Gastroesophageal sphincter (tissue), 3 donors: Measurements from ENCODE around the gene CPEB1.

Experiments
- POLR2A ChIP-seq, 2 donors: fragments of 450-650 bp; IDR thresholded peaks; one replicate each; pipeline ENCODE4 v1.6.1; 2017; ENCODE audit warnings: antibody characterized with exemption in 2 of 2, mild to moderate bottlenecking in 2 of 2, moderate library complexity in 1 of 2
- POLR2AphosphoS5 ChIP-seq: sonication (generic); formaldehyde crosslinking; IDR thresholded peaks from one replicate; pipeline ENCODE4 v1.6.1; 2017; ENCODE audit warnings: antibody characterized with exemption
- TF ChIP-seq, protein P1 (sequence below), 4 experiments: fragments of 200-600 bp in 2 of 4; fragments of 450-650 bp in 2 of 4; sonication (generic) in 1 of 4; IDR thresholded peaks; one replicate each; pipeline ENCODE4 v1.5.1; 2017 to 2019; ENCODE audit warnings: antibody characterized with exemption in 4 of 4, mild to moderate bottlenecking in 2 of 4, moderate library complexity in 2 of 4

DNA sequence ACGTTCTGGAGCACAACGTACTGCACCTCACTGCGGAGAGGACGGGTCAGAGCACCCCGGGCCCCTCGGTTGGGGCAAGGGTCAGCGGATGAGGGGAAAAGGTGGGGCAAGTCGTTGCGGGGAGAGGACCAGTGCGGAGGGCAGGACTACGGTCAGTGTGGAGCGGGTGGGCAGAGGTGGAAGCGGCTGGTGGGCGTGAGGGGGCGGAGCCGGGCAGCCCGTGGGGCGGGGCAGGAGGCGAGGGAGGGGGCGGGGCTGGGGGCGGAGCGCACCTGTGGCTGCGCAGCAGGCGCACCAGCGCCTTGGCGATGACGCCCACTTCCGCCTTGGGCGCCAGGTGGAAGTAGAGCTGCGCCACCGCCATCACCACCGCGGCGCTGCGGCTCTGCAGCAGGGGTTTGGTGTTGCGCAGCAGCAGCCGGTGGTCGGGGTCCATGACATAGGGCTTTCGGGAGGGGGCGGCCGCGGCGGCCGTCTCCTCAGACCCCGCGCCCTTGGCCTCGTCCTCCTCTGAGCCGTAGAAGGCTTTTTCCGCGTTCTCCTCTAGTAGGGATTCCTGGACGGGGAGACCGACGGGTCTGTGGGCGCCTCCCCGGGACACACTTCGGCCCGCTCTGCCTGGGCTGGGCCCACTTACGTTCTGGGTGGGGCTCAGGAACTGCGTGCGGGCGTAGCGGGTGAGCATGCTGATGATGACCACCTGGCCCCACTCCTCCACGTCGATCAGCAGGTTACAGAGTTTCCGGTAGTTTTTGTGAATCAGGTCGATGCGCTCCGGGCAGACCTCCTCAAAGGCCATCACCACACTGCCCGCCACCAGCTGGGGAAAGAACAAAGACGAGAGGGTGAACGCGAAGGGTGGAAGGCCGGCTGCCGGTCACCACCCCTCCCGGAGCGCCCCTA lies 33.3 kb upstream of the CPEB1 start:
- TF ChIP-seq, protein P1, sequence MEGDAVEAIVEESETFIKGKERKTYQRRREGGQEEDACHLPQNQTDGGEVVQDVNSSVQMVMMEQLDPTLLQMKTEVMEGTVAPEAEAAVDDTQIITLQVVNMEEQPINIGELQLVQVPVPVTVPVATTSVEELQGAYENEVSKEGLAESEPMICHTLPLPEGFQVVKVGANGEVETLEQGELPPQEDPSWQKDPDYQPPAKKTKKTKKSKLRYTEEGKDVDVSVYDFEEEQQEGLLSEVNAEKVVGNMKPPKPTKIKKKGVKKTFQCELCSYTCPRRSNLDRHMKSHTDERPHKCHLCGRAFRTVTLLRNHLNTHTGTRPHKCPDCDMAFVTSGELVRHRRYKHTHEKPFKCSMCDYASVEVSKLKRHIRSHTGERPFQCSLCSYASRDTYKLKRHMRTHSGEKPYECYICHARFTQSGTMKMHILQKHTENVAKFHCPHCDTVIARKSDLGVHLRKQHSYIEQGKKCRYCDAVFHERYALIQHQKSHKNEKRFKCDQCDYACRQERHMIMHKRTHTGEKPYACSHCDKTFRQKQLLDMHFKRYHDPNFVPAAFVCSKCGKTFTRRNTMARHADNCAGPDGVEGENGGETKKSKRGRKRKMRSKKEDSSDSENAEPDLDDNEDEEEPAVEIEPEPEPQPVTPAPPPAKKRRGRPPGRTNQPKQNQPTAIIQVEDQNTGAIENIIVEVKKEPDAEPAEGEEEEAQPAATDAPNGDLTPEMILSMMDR (IDR thresholded peaks at IDR 0.05): no peak
- TF ChIP-seq POLR2A (IDR thresholded peaks at IDR 0.05) (peak in 1 of 2 donors; percentile 11), POLR2AphosphoS5 (no peak)
